HG02642 (cell line): ENCODE results near the gene RIMS3.
"Not testable (repeated sequence)": the region's sequence is repeated elsewhere in the genome, so short reads cannot be mapped to it uniquely, and the experiment has no call there.

Source experiments
- ATAC-seq: cut with Tn5 transposase; IDR thresholded peaks from one replicate; pipeline ENCODE4 v1.9.1; 2021; ENCODE audit warnings: mild to moderate bottlenecking; ENCODE audit not compliant: unreplicated experiment, poor library complexity

The RIMS3 gene

GRCh38 chr1:40610156-40610555 is 55.3 kb downstream of the RIMS3 start:
- no peak for ATAC-seq

DNA sequence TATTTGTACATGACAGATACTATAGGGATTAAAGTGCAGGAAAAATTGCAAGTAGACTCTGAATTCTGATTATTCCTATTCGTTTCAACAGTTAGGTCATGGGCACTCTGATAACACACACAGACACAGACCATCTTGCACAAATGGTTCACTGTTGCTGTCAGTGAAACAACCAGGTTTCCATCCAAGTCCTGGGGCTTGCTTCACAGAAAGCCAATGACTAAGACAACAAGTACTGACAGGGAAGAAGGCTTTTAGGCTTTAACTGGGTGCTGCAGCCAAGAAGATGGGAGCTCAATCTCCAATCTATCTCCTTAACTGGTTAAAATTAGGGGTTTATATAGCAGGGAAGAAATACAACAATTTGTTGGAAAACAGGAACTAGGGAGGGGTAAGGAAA is 57.6 kb downstream of the RIMS3 start:
- no peak for ATAC-seq

DNA sequence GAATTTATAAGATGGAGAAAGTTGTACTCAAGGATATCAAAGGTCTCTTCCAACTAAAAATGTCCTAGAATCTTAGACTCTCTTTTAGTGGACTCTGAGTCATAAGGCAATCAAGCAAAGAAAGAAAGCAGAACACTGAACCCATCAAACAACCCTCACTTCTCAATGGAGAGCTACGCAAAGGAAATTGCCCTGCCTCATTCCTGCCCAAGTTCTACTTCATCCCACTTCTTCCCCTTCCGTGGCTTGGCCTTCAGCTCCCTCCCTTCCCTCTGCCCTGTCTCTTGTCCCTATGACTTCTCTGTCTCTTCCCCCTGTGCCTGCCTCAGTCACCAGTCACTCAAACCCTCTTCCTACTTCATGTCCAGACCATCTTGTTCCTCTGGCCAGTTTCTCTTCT is 58.5 kb downstream of the RIMS3 start:
- ATAC-seq = no peak

DNA sequence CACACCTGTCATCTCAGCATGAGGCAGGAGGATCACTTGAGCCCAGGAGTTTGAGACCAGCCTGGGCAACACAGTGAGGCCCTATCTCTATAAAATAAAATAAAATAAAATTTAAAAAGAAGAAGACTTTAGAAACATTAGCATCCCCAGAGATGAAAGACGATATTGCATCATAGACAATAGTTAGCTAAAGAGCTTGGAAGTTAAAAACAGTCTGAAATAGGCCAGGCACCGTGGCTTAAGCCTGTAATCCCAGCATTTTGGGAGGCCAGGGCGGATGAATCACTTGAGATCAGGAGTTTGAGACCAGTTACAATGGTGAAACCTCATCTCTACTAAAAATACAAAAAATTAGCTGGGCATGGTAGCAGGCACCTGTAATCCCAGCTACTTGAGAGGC is 59.3 kb downstream of the RIMS3 start:
- ATAC-seq = no peak

DNA sequence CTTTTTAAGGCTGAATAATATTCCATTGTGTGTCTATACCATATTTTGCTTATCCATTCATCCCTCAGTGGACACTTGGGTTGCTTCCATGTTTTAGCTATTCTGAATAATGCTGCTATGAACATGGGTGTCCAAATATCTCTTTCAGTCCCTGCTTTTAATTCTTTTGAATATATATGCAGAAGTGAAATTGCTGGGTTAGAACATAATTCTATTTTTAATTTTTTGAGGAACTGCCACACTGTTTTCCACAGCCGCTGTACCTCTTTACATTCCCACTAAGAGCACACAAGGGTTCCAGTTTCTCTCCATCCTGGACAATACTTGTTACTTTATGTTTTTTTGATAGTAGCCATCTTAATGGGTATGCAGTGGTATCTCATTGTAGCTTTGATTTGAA is 65.6 kb downstream of the RIMS3 start:
- ATAC-seq = no peak

GRCh38 chr1:40595623-40596022 is 69.9 kb downstream of the RIMS3 start:
- no peak for ATAC-seq

DNA sequence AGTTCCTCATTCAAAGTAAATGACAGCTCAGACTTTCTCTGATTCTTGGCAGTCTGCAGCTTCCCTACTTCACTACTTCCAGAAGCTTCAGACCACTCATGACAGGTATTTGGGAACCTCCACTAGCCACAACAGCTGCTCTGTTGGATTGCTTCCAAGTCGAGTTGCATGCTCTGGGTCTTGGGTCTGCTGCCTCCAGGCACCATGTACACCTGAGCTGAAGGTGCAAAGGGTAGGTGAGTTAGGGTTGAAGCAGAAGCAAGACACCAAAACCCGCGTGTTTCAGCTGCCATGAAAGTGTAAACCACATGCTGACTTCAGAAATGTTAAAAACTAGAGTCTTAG is 71.3 kb downstream of the RIMS3 start:
- no peak for ATAC-seq

- no peak for ATAC-seq
Observed at GRCh38 chr1:40593449-40594186, 71.9 kb downstream of the RIMS3 start.

- ATAC-seq = no peak
Observed at GRCh38 chr1:40592107-40592803, 73.2 kb downstream of the RIMS3 start.

- ATAC-seq = no peak
Observed at GRCh38 chr1:40588586-40588985, 76.9 kb downstream of the RIMS3 start.

GRCh38 chr1:40583980-40584379 is 81.5 kb downstream of the RIMS3 start:
- no peak for ATAC-seq

DNA sequence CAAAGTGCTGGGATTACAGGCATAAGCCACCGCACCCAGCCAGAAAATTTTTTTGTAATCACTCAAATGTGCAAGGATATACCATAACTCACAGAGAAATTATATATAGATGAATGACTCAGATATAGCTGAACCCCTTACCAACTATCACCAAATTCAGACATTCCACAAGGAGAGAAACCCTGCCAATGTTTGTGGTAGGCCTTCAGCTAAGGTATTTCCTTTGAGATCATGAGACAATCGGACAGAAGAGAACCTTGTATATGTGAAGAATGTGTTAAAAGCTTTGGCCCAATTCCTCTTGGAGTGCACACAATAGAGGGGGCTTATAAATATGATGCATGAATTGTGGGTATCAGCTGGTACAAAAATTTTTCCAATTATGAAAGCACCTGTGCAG is 83.4 kb downstream of the RIMS3 start:
- no peak for ATAC-seq

GRCh38 chr1:40575336-40575735 is 90.1 kb downstream of the RIMS3 start:
- ATAC-seq = no peak

DNA sequence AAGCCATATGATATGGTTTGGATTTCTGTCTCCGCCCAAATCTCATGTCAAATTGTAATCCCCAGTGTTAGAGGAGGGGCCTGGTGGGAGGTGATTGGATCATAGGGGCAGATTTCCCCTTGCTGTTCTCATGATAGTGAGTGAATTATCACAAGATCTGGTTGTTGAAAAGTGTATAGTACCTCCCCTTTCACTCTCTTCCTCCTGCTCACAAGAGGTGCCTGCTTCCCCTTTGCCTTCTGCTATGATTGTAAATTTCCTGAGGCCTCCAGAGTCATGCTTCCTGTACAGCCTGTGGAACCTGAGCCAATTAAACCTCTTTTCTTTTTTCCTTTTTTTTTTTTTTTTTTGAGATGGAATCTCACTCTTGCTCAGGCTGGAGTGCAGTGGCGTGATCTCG is 90.7 kb downstream of the RIMS3 start:
- not testable (repeated sequence) for ATAC-seq
